H9 (cell line): ENCODE data around the gene CHCT1. TPM values are rescaled to one million over a fixed set of nuclear protein-coding genes. Genes with fewer than 3 reads are reported as not detected.

ENCODE experiments used
- DNase-seq: peaks from one replicate; pipeline ENCODE4 v3.0.0-alpha.2; 2017
- H2AFZ ChIP-seq: one replicate; pipeline ENCODE4 v1.6.1; 2013; ENCODE audit warnings: mild to moderate bottlenecking, low read length, control low read depth, moderate library complexity
- H2AK5ac ChIP-seq: 2 replicates; pipeline ENCODE4 v1.6.1; 2013; ENCODE audit warnings: low read length, control low read depth, mixed read lengths; ENCODE audit not compliant: insufficient read length
- H2BK120ac ChIP-seq: one replicate; pipeline ENCODE4 v1.6.1; 2013; ENCODE audit warnings: low read depth, mild to moderate bottlenecking, low read length, control low read depth, inconsistent platforms; ENCODE audit not compliant: poor library complexity, severe bottlenecking
- H2BK12ac ChIP-seq: 2 replicates; pipeline ENCODE4 v1.6.1; 2013; ENCODE audit warnings: low read length, control low read depth, mixed read lengths, low read depth; ENCODE audit not compliant: insufficient read length
- H2BK15ac ChIP-seq: 2 replicates; pipeline ENCODE4 v1.6.1; 2013; ENCODE audit warnings: low read depth, low read length, control low read depth
- H2BK20ac ChIP-seq: one replicate; pipeline ENCODE4 v1.6.1; 2013; ENCODE audit warnings: low read depth, mild to moderate bottlenecking, low read length, control low read depth, inconsistent platforms; ENCODE audit not compliant: poor library complexity, severe bottlenecking
- H2BK5ac ChIP-seq: 2 replicates; pipeline ENCODE4 v1.6.1; 2013; ENCODE audit warnings: low read length, control low read depth, mixed read lengths; ENCODE audit not compliant: insufficient read length
- H3K14ac ChIP-seq: 2 replicates; pipeline ENCODE4 v1.6.1; 2013; ENCODE audit warnings: low read length, control low read depth; ENCODE audit not compliant: insufficient read depth
- H3K18ac ChIP-seq: 2 replicates; pipeline ENCODE4 v1.6.1; 2013; ENCODE audit warnings: low read depth, mild to moderate bottlenecking, mixed read lengths, low read length, control low read depth; ENCODE audit not compliant: insufficient read length
- H3K23ac ChIP-seq: 2 replicates; pipeline ENCODE4 v1.6.1; 2013; ENCODE audit warnings: low read length, control low read depth, mixed read lengths, low read depth; ENCODE audit not compliant: insufficient read length
- H3K23me2 ChIP-seq: 2 replicates; pipeline ENCODE4 v1.6.1; 2013; ENCODE audit warnings: low read depth, mild to moderate bottlenecking, mixed read lengths, low read length, control low read depth; ENCODE audit not compliant: insufficient read length, poor library complexity, severe bottlenecking
- H3K27ac ChIP-seq: 2 replicates; pipeline ENCODE4 v1.5.1; 2013; ENCODE audit warnings: low read length, control low read depth, mixed read lengths, low read depth; ENCODE audit not compliant: insufficient read length
- H3K27me3 ChIP-seq: 2 replicates; pipeline ENCODE4 v1.6.1; 2013; ENCODE audit warnings: low read length, control low read depth, inconsistent platforms; ENCODE audit not compliant: insufficient read depth
- H3K4ac ChIP-seq: 2 replicates; pipeline ENCODE4 v1.6.1; 2013; ENCODE audit warnings: low read depth, mild to moderate bottlenecking, control low read depth, inconsistent platforms, low read length, moderate library complexity
- H3K4me1 ChIP-seq: 2 replicates; pipeline ENCODE4 v1.6.1; 2013; ENCODE audit warnings: low read length, control low read depth, inconsistent platforms; ENCODE audit not compliant: insufficient read depth
- H3K4me2 ChIP-seq: 2 replicates; pipeline ENCODE4 v1.6.1; 2013; ENCODE audit warnings: low read length, control low read depth, mixed read lengths; ENCODE audit not compliant: insufficient read length, insufficient read depth
- H3K56ac ChIP-seq: 2 replicates; pipeline ENCODE4 v1.6.1; 2013; ENCODE audit warnings: low read depth, mild to moderate bottlenecking, mixed read lengths, low read length, control low read depth; ENCODE audit not compliant: insufficient read length
- H3K79me1 ChIP-seq: 2 replicates; pipeline ENCODE4 v1.6.1; 2013; ENCODE audit warnings: low read depth, mild to moderate bottlenecking, moderate library complexity, low read length, control low read depth, inconsistent platforms; ENCODE audit not compliant: insufficient read depth, poor library complexity, severe bottlenecking
- H3K79me2 ChIP-seq: 2 replicates; pipeline ENCODE4 v1.6.1; 2013; ENCODE audit warnings: low read length, control low read depth, inconsistent platforms; ENCODE audit not compliant: insufficient read depth
- H3K9ac ChIP-seq: 2 replicates; pipeline ENCODE4 v1.6.1; 2013; ENCODE audit warnings: low read length, control low read depth, mixed read lengths; ENCODE audit not compliant: insufficient read length; ENCODE audit errors: extremely low read depth
- H3K9me3 ChIP-seq: one replicate; pipeline ENCODE4 v1.6.1; 2013; ENCODE audit warnings: low read depth, low read length, inconsistent platforms; ENCODE audit not compliant: control insufficient read depth
- H3T11ph ChIP-seq: one replicate; pipeline ENCODE4 v1.6.1; 2013; ENCODE audit warnings: mild to moderate bottlenecking, low read length, control low read depth, inconsistent platforms
- H4K20me1 ChIP-seq: one replicate; pipeline ENCODE4 v1.6.1; 2013; ENCODE audit not compliant: control insufficient read depth, insufficient read length, insufficient read depth
- H4K5ac ChIP-seq: 2 replicates; pipeline ENCODE4 v1.6.1; 2013; ENCODE audit warnings: low read depth, mild to moderate bottlenecking, mixed read lengths, low read length, control low read depth; ENCODE audit not compliant: insufficient read length
- H4K8ac ChIP-seq: replicated peaks from 2 replicates; pipeline ENCODE4 v1.6.1; 2013; ENCODE audit warnings: low read length, control low read depth, mixed read lengths, low read depth; ENCODE audit not compliant: insufficient read length
- H4K91ac ChIP-seq: 2 replicates; pipeline ENCODE4 v1.6.1; 2013; ENCODE audit warnings: low read depth, mild to moderate bottlenecking, moderate library complexity, mixed read lengths, low read length, control low read depth; ENCODE audit not compliant: insufficient read length
- H3K27ac Mint-ChIP-seq, 3 experiments: 2 replicates in 2 of 3; 3 replicates in 1 of 3; pipeline ENCODE4 v1.8.0; 2020 to 2021; ENCODE audit warnings: mixed read lengths in 3 of 3, mild to moderate bottlenecking in 1 of 3, moderate library complexity in 1 of 3
- H3K27me3 Mint-ChIP-seq: 2 replicates; pipeline ENCODE4 v1.8.0; 2021; ENCODE audit warnings: low read depth, mild to moderate bottlenecking, moderate library complexity, mixed read lengths
- H3K36me3 Mint-ChIP-seq, 3 experiments: 2 replicates in 2 of 3; 3 replicates in 1 of 3; pipeline ENCODE4 v1.8.0; 2020 to 2021; ENCODE audit warnings: low read depth in 3 of 3, mixed read lengths in 3 of 3; ENCODE audit not compliant: insufficient read depth in 1 of 3
- H3K4me1 Mint-ChIP-seq, 2 experiments: 2 replicates each; pipeline ENCODE4 v1.8.0; 2020; ENCODE audit warnings: mixed read lengths in 2 of 2
- H3K4me3 Mint-ChIP-seq, 2 experiments: 2 replicates in 1 of 2; 3 replicates in 1 of 2; pipeline ENCODE4 v1.8.0; 2020 to 2021; ENCODE audit warnings: mild to moderate bottlenecking in 2 of 2, mixed read lengths in 2 of 2, moderate library complexity in 1 of 2
- H3K9me3 Mint-ChIP-seq, 2 experiments: 2 replicates in 1 of 2; 3 replicates in 1 of 2; pipeline ENCODE4 v1.8.0; 2020; ENCODE audit warnings: mild to moderate bottlenecking in 2 of 2, mixed read lengths in 2 of 2, moderate library complexity in 1 of 2
- CTCF ChIP-seq: fragments of 200-600 bp; sonication (generic); conservative IDR thresholded peaks from 3 replicates; pipeline ENCODE4 v1.8.0; 2021; ENCODE audit warnings: antibody characterized with exemption, mild to moderate bottlenecking
- WGBS: extraction: QIAGEN DNeasy Blood & Tissue Kit; methylation state at CpG from one replicate; pipeline ENCODE4 v1.1.7; 2013; ENCODE audit warnings: missing lambda C conversion rate, low lambda C conversion rate, mixed read lengths; ENCODE audit not compliant: insufficient read length; ENCODE audit errors: extremely low coverage; 5-methylcytosine and 5-hydroxymethylcytosine counted together
- total RNA-seq: library from RNA; stranded (reverse); gene quantifications from 2 replicates; pipeline ENCODE4 v1.2.1, GENCODE V29; 2021

The CHCT1 gene
- total RNA-seq, 1 experiment from 2014 or later: not detected

DNA sequence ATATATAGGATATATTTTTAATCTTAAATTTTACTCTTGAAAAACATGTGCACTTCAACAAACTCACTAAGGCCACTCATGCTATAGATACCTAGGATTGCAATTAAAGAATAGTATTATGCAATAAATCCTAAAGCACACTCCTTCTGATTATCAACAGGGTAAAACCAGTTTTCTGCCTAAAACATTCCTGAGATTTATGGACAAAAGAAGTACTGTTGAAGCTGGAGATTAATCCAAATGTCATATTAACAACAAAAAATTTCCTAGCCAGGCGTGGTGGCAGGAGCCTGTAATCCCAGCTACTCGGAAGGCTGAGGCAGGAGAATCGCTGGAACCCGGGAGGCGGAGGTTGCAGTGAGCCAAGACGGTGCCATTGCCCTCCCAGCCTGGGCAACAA, 21.4 kb downstream of the CHCT1 start:
- no peaks in the 10 kb centered on the region for H3K23me2 ChIP-seq
- no peak for TF ChIP-seq CTCF
- H3K14ac ChIP-seq: no peak overlapping the region
- H2BK20ac ChIP-seq: no peak overlapping the region
- no peaks in the 10 kb centered on the region for H3K9me3 ChIP-seq
- no peak overlapping the region for H2BK120ac ChIP-seq
- no peaks in the 10 kb centered on the region for H3K27me3 ChIP-seq
- H3K4me1 ChIP-seq: no peaks in the 10 kb centered on the region; the same call in 1 of the 2 replicates
- H2BK5ac ChIP-seq: no peak overlapping the region
- no peak overlapping the region for H3K56ac ChIP-seq
- H2BK15ac ChIP-seq: no peak overlapping the region
- H3K4ac ChIP-seq: no peak overlapping the region
- no peak for DNase-seq
- Mint-ChIP-seq H3K9me3 (peaks cover 3 to 8% of the 10 kb centered on the region in 2 experiments; a peak in 2 of 5 replicates), H3K27ac (no peak overlapping the region), H3K27me3 (no peaks in the 10 kb centered on the region; the same call in 1 of the 2 replicates), H3K4me1 (peaks cover 3% of the 10 kb centered on the region in 2 experiments; a peak in 2 of 4 replicates), H3K36me3 (peaks cover 0 to 17% (median 15%) of the 10 kb centered on the region in 3 experiments; a peak in 5 of 7 replicates), H3K4me3 (no peak overlapping the region)
- H3K23ac ChIP-seq: no peak overlapping the region
- H3K4me2 ChIP-seq: no peak overlapping the region
- H4K91ac ChIP-seq: no peak overlapping the region
- H4K20me1 ChIP-seq: no peaks in the 10 kb centered on the region
- H3K79me1 ChIP-seq: no peaks in the 10 kb centered on the region
- no peak overlapping the region for H2AK5ac ChIP-seq
- H3K79me2 ChIP-seq: no peaks in the 10 kb centered on the region
- H3T11ph ChIP-seq: no peak overlapping the region
- no peak overlapping the region for H4K8ac ChIP-seq
- no CpG with 5 or more reads among the region's 6 CpGs for WGBS
- no peak overlapping the region for H4K5ac ChIP-seq
- no peak overlapping the region for H3K27ac ChIP-seq
- H2AFZ ChIP-seq: no peak overlapping the region
- no peak overlapping the region for H3K18ac ChIP-seq
- no peak overlapping the region for H2BK12ac ChIP-seq
- no peak overlapping the region for H3K9ac ChIP-seq
